ENCODE measurements around the gene FAM180A. TPM values are rescaled to one million over a fixed set of nuclear protein-coding genes. Genes with fewer than 3 reads are reported as not detected.

FAM180A gene
- total RNA-seq, 2 donors from 2014 or later = not detected

DNA sequence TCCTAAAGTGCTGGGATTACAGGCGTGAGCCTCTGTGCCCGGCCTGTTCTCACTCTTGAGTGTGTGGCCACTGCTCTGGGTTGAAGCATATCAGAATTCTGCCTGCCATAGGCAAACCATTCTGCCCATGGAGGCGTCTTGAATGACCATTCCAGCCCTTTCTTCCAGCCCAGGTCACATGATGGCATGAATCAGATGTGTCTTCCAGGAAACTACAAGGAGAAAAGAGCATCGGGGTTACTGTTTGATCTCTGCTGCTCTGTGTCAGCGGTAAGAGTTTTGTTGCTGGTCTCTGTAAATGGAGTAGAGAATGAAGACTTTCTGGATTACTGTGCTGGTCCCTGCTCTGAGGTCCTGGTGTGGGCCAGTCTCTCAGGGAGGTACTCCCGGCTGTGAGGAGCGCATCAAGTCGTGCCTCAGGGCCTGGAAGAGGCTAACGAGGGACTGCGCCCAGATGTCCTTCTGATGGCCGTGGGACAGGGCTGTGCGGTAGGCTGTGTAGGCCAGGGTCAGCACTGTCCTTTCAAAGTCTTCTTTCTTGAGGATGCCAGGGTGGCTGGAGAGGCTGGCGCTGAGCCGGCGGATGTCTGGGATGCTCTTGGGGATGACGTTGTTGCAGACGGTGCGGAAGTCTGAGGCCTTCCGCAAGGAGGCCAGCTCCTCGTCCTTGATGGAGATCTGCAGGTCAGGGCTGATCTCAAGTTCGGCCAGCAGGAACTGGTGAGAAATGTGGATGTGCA, 14.8 kb downstream of the FAM180A start:
- no peak for DNase-seq
- Mint-ChIP-seq H3K27ac (no peak overlapping the region), H3K36me3 (ENCODE audit: low read depth) (no peaks in the 10 kb centered on the region), H3K4me3 (no peak overlapping the region), H3K4me1 (peaks cover 3% of the 10 kb centered on the region), H3K27me3 (ENCODE audit: insufficient read depth) (no peaks in the 10 kb centered on the region), H3K9me3 (no peaks in the 10 kb centered on the region)
- TF ChIP-seq, protein P1, sequence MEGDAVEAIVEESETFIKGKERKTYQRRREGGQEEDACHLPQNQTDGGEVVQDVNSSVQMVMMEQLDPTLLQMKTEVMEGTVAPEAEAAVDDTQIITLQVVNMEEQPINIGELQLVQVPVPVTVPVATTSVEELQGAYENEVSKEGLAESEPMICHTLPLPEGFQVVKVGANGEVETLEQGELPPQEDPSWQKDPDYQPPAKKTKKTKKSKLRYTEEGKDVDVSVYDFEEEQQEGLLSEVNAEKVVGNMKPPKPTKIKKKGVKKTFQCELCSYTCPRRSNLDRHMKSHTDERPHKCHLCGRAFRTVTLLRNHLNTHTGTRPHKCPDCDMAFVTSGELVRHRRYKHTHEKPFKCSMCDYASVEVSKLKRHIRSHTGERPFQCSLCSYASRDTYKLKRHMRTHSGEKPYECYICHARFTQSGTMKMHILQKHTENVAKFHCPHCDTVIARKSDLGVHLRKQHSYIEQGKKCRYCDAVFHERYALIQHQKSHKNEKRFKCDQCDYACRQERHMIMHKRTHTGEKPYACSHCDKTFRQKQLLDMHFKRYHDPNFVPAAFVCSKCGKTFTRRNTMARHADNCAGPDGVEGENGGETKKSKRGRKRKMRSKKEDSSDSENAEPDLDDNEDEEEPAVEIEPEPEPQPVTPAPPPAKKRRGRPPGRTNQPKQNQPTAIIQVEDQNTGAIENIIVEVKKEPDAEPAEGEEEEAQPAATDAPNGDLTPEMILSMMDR (conservative IDR thresholded peaks at IDR 0.05) = no peak
- WGBS, 2 experiments (ENCODE audit: insufficient coverage in 1 of 2, insufficient read length in 1 of 2) = 94 to 97% methylated on average over 13 to 21 of the region's 21 CpGs
- Histone ChIP-seq H3K9me3 (ENCODE audit: control insufficient read depth, low read length) (no peaks in the 10 kb centered on the region), H3K27ac (ENCODE audit: low read depth, low read length) (no peak overlapping the region), H3K27me3 (ENCODE audit: control insufficient read depth, insufficient read depth, low read length, poor library complexity, severe bottlenecking) (no peaks in the 10 kb centered on the region), H3K36me3 (ENCODE audit: control insufficient read depth, insufficient read depth, low read length) (no peaks in the 10 kb centered on the region), H3K4me3 (ENCODE audit: low read length) (no peak overlapping the region), H3K9ac (ENCODE audit: extremely low read depth, low read length, poor library complexity, severe bottlenecking) (no peak overlapping the region), H3K4me1 (ENCODE audit: control insufficient read depth, insufficient read depth, low read length) (no peaks in the 10 kb centered on the region)

DNA sequence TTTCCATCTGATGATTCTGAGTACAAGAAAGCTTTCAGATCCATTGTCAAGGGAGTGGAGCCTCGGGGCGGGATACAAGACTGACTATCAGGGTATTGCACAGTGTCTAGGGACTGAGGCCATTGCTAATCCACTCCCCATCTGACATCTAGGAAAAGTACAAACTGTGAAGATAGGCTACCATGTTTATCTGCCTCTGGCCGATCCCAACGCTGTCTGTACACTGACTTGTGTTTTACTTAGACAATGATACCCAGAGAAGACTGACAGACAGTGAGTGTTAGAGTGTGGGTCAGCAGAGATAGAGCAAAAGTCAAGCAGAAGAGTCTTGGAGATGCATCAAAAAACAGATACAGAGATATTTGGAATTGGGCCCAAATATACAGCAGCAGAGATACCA, 17.5 kb downstream of the FAM180A start:
- WGBS, 2 experiments (ENCODE audit: insufficient coverage in 1 of 2, insufficient read length in 1 of 2) = 89 to 90% methylated on average over 4 of the region's 4 CpGs
- peaks cover 19% of the 10 kb centered on the region for H3K4me1 Mint-ChIP-seq
- TF ChIP-seq, protein P1 (conservative IDR thresholded peaks at IDR 0.05) = no peak

DNA sequence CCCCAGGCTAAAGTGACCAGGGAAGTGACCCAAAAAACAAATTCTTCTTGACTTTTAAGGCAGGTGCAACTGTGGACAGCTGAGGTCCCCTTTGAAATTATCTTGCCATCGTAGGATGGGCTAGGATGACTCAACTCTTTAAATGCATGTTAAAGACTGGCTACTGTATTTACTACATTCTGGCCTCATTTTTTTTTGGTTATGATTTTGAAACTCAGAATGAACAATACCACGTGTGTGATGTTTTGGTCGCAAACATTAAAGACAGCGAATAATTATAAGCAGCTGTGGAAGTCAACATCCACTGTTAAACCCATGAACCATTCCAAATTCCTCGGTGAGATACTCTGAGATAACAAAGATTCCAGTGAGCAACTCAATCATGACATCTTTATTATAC, 19.4 kb downstream of the FAM180A start:
- H3K27ac Mint-ChIP-seq = no peak overlapping the region
- H3K36me3 Mint-ChIP-seq (ENCODE audit: low read depth) = no peaks in the 10 kb centered on the region
- no peaks in the 10 kb centered on the region for H3K9me3 Mint-ChIP-seq
- Histone ChIP-seq H3K4me1 (ENCODE audit: control insufficient read depth, insufficient read depth, low read length) (no peaks in the 10 kb centered on the region), H3K4me3 (ENCODE audit: low read length) (no peak overlapping the region), H3K9ac (ENCODE audit: extremely low read depth, low read length, poor library complexity, severe bottlenecking) (no peak overlapping the region), H3K27me3 (ENCODE audit: control insufficient read depth, insufficient read depth, low read length, poor library complexity, severe bottlenecking) (no peaks in the 10 kb centered on the region), H3K27ac (ENCODE audit: low read depth, low read length) (no peak overlapping the region), H3K36me3 (ENCODE audit: control insufficient read depth, insufficient read depth, low read length) (no peaks in the 10 kb centered on the region), H3K9me3 (ENCODE audit: control insufficient read depth, low read length) (no peaks in the 10 kb centered on the region)
- TF ChIP-seq, protein P1 (conservative IDR thresholded peaks at IDR 0.05) = no peak
- H3K4me3 Mint-ChIP-seq = no peak overlapping the region
- 91 to 100% methylated on average over 2 to 5 of the region's 5 CpGs for WGBS, 2 experiments (ENCODE audit: insufficient coverage in 1 of 2, insufficient read length in 1 of 2)
- peaks cover 24% of the 10 kb centered on the region for H3K4me1 Mint-ChIP-seq
- no peaks in the 10 kb centered on the region for H3K27me3 Mint-ChIP-seq (ENCODE audit: insufficient read depth)
- no peak for DNase-seq

More for the DNA sequence above, 17.5 kb downstream of the FAM180A start:
- no peaks in the 10 kb centered on the region for H3K9me3 ChIP-seq (ENCODE audit: control insufficient read depth, low read length)
- H3K27me3 ChIP-seq (ENCODE audit: control insufficient read depth, insufficient read depth, low read length, poor library complexity, severe bottlenecking) = no peaks in the 10 kb centered on the region
- no peak overlapping the region for H3K9ac ChIP-seq (ENCODE audit: extremely low read depth, low read length, poor library complexity, severe bottlenecking)
- H3K27ac Mint-ChIP-seq = no peak overlapping the region
- H3K36me3 ChIP-seq (ENCODE audit: control insufficient read depth, insufficient read depth, low read length) = no peaks in the 10 kb centered on the region
- H3K27ac ChIP-seq (ENCODE audit: low read depth, low read length) = no peak overlapping the region
- no peak overlapping the region for H3K4me3 ChIP-seq (ENCODE audit: low read length)
- no peak for DNase-seq
- H3K9me3 Mint-ChIP-seq = no peaks in the 10 kb centered on the region
- no peaks in the 10 kb centered on the region for H3K4me1 ChIP-seq (ENCODE audit: control insufficient read depth, insufficient read depth, low read length)
- no peaks in the 10 kb centered on the region for H3K27me3 Mint-ChIP-seq (ENCODE audit: insufficient read depth)
- no peak overlapping the region for H3K4me3 Mint-ChIP-seq
- no peaks in the 10 kb centered on the region for H3K36me3 Mint-ChIP-seq (ENCODE audit: low read depth)
